Testis (tissue), 2 donors: Measurements from ENCODE around the gene FBXL15.

Source experiments
- POLR2A ChIP-seq: fragments of 450-650 bp; IDR thresholded peaks from one replicate; pipeline ENCODE4 v1.6.1; 2017; ENCODE audit warnings: antibody characterized with exemption, mild to moderate bottlenecking, moderate library complexity
- TF ChIP-seq, protein P1 (sequence below), 3 experiments: fragments of 450-650 bp in 2 of 3; fragments of 200-600 bp in 1 of 3; sonication (generic) in 1 of 3; IDR thresholded peaks; one replicate each; pipeline ENCODE4 v1.5.1; 2016 to 2019; ENCODE audit warnings: antibody characterized with exemption in 3 of 3, mild to moderate bottlenecking in 2 of 3, moderate library complexity in 1 of 3

GRCh38 chr10:102408728-102409603 lies 11.7 kb upstream of the FBXL15 start:
- TF ChIP-seq, protein P1, sequence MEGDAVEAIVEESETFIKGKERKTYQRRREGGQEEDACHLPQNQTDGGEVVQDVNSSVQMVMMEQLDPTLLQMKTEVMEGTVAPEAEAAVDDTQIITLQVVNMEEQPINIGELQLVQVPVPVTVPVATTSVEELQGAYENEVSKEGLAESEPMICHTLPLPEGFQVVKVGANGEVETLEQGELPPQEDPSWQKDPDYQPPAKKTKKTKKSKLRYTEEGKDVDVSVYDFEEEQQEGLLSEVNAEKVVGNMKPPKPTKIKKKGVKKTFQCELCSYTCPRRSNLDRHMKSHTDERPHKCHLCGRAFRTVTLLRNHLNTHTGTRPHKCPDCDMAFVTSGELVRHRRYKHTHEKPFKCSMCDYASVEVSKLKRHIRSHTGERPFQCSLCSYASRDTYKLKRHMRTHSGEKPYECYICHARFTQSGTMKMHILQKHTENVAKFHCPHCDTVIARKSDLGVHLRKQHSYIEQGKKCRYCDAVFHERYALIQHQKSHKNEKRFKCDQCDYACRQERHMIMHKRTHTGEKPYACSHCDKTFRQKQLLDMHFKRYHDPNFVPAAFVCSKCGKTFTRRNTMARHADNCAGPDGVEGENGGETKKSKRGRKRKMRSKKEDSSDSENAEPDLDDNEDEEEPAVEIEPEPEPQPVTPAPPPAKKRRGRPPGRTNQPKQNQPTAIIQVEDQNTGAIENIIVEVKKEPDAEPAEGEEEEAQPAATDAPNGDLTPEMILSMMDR (IDR thresholded peaks at IDR 0.05) = no peak
- TF ChIP-seq POLR2A = no peak
